ENCODE data around the gene SLC25A21. TPM values are rescaled to one million over a fixed set of nuclear protein-coding genes. Genes with fewer than 3 reads are reported as not detected.
"Not testable (repeated sequence)": the region's sequence is repeated elsewhere in the genome, so short reads cannot be mapped to it uniquely, and the experiment has no call there.

SLC25A21 gene
- total RNA-seq, 6 experiments from 2014 or later = 0.09 to 0.37 (median 0.18) TPM; not detected in 1

DNA sequence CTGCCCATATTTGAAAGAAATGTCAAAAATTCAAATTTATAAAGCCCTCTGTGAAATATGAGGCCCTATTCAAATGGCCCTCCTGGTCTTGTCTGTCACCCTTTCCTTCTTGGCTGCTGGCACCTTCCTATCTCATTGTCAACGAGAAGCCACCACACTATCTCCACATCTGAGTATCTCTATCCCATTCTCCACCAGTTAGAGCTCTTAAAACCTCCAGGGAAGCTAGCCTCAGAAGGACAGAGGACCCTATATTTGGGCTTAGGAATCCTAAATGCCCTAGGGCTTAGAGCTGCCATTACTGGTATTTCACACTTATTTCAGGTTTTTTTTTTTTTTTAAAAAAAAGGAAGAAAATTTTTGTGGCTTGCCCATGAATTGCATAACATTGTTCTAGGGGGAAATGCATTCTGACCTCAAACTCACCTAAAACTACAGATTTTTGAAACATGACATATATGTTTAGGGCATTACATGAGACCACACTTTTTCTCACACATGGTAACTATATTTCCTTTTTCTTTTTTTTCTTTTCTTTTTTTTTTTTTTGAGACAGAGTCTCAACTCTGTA lies 25.0 kb downstream of the SLC25A21 start:
- DNase-seq (no peak), ATAC-seq (no peak)
- Histone ChIP-seq H3K36me3 (no peaks in the 10 kb centered on the region), H3K4me1 (peaks cover 0 to 6% (median 0%) of the 10 kb centered on the region in 4 donors), H3K27ac (no peak overlapping the region), H3K4me3 (no peak overlapping the region), H3K9me3 (no peaks in the 10 kb centered on the region), H3K27me3 (no peaks in the 10 kb centered on the region)
- WGBS (ENCODE audit: insufficient coverage, low coverage, low lambda C conversion rate, missing lambda C conversion rate) = 27% methylated on average over 1 of the region's 1 CpG
- intact Hi-C loops (cut with DNase I) = no loop called here
- TF ChIP-seq, protein P1, sequence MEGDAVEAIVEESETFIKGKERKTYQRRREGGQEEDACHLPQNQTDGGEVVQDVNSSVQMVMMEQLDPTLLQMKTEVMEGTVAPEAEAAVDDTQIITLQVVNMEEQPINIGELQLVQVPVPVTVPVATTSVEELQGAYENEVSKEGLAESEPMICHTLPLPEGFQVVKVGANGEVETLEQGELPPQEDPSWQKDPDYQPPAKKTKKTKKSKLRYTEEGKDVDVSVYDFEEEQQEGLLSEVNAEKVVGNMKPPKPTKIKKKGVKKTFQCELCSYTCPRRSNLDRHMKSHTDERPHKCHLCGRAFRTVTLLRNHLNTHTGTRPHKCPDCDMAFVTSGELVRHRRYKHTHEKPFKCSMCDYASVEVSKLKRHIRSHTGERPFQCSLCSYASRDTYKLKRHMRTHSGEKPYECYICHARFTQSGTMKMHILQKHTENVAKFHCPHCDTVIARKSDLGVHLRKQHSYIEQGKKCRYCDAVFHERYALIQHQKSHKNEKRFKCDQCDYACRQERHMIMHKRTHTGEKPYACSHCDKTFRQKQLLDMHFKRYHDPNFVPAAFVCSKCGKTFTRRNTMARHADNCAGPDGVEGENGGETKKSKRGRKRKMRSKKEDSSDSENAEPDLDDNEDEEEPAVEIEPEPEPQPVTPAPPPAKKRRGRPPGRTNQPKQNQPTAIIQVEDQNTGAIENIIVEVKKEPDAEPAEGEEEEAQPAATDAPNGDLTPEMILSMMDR (IDR thresholded peaks at IDR 0.05) = no peak
- no peak for TF ChIP-seq POLR2A (IDR thresholded peaks at IDR 0.05)

GRCh38 chr14:37146438-37146837 lies 26.0 kb downstream of the SLC25A21 start:
- H3K27ac ChIP-seq; H3K27me3 ChIP-seq; H3K9me3 ChIP-seq; H3K4me3 ChIP-seq; DNase-seq; H3K36me3 ChIP-seq; H3K4me1 ChIP-seq; ATAC-seq; intact Hi-C loops (cut with DNase I): not testable (repeated sequence)
- WGBS (ENCODE audit: insufficient coverage, low coverage, low lambda C conversion rate, missing lambda C conversion rate) = 67% methylated on average over 1 of the region's 1 CpG

DNA sequence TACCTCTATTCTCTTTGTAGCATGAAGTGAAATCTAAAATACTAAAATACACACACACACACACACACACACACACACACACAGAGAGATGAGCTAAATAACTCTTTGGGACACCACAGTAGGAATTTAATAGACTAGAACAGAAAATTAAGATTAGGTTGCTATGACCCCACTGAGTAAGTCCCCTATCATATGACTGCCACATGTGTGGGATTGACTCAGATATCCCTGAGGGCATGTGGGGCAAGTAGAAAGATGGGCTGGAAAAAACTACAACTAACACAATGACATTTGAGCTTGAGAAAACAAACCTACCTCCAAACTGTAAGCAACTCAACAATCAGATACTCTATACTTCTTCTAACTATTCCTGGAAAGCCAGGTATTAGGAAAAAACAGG lies 27.0 kb downstream of the SLC25A21 start:
- Histone ChIP-seq H3K27me3 (no peaks in the 10 kb centered on the region), H3K27ac (no peak overlapping the region), H3K4me3 (no peak overlapping the region), H3K36me3 (no peaks in the 10 kb centered on the region), H3K9me3 (no peaks in the 10 kb centered on the region), H3K4me1 (peaks cover 0 to 6% (median 0%) of the 10 kb centered on the region in 4 donors)
- intact Hi-C loops (cut with DNase I) = no loop called here
- no peak for DNase-seq
- TF ChIP-seq, protein P1 (IDR thresholded peaks at IDR 0.05) = no peak
- no peak for TF ChIP-seq POLR2A (IDR thresholded peaks at IDR 0.05)
- no peak for ATAC-seq

- ATAC-seq (no peak), DNase-seq (no peak)
- Histone ChIP-seq H3K4me1 (peaks cover 0 to under 1% (median 0%) of the 10 kb centered on the region in 4 donors), H3K27ac (no peak overlapping the region), H3K9me3 (no peaks in the 10 kb centered on the region), H3K4me3 (no peak overlapping the region), H3K27me3 (no peaks in the 10 kb centered on the region), H3K36me3 (no peaks in the 10 kb centered on the region)
- WGBS (ENCODE audit: insufficient coverage, low coverage, low lambda C conversion rate, missing lambda C conversion rate) = 90% methylated on average over 2 of the region's 3 CpGs
- intact Hi-C loops (cut with DNase I) = no loop called here
- TF ChIP-seq, protein P1 (IDR thresholded peaks at IDR 0.05) = no peak
- no peak for TF ChIP-seq POLR2A (IDR thresholded peaks at IDR 0.05)
Observed at GRCh38 chr14:37144729-37145363, 27.6 kb downstream of the SLC25A21 start.

DNA sequence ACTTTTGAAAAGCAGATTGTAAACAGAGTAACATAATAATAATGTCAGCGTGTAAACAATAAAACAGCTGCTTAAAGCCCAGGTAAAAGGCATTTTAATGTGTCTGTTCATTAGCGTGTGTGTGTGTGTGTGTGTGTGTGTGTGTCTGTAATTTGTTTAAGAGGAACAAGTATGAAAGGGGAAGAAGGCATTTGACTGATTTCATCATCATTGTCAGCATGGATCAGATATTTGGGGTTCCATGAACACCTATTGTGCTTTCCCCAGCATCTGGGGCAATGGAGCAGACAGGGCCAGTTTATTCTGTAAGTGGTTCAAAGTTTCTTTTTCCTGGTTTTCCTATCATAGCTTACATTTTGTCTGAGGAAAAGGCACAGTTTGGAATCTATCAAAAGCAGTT lies 28.9 kb downstream of the SLC25A21 start:
- Histone ChIP-seq H3K36me3 (no peaks in the 10 kb centered on the region), H3K4me1 (no peaks in the 10 kb centered on the region), H3K9me3 (no peaks in the 10 kb centered on the region), H3K27ac (no peak overlapping the region), H3K4me3 (no peak overlapping the region), H3K27me3 (no peaks in the 10 kb centered on the region)
- DNase-seq = no peak
- no peak for ATAC-seq
- intact Hi-C loops (cut with DNase I) = no loop called here
- 79% methylated on average over 2 of the region's 2 CpGs for WGBS (ENCODE audit: insufficient coverage, low coverage, low lambda C conversion rate, missing lambda C conversion rate)
- TF ChIP-seq POLR2A (IDR thresholded peaks at IDR 0.05) = no peak
- TF ChIP-seq, protein P1 (IDR thresholded peaks at IDR 0.05) = no peak
